Panc1 (cell line): ENCODE measurements around the gene C2. TPM values are rescaled to one million over a fixed set of nuclear protein-coding genes. Genes with fewer than 3 reads are reported as not detected.

Experiments
- ATAC-seq: fragments of 200-7000 bp; cut with Tn5 transposase; 2 replicates; pipeline ENCODE4 v1.9.1; 2020; ENCODE audit warnings: mild to moderate bottlenecking, moderate library complexity
- BruUV-seq: library from RNA; stranded (reverse); fragments of 400-500 nt; replicated peaks from 2 replicates; lab custom pipeline; 2021; lab: Mats Ljungman, UMichigan
- CTCF ChIA-PET: fragments of 300-600 bp; sonication (Branson Sonifier 250); formaldehyde crosslinking; loops from one replicate; lab custom pipeline; 2022; ENCODE audit warnings: antibody characterized with exemption; lab: Charles Lee
- POLR2A ChIA-PET: fragments of 300-600 bp; sonication (Branson Sonifier 250); formaldehyde crosslinking; loops from one replicate; lab custom pipeline; 2022; ENCODE audit warnings: antibody characterized with exemption; lab: Charles Lee
- DNase-seq: peaks from one replicate; pipeline ENCODE4 v3.0.0-alpha.2; 2010; ENCODE audit warnings: low read depth, low spot score
- H3K27ac ChIP-seq: 2 replicates; pipeline ENCODE4 v1.5.1; 2011; ENCODE audit warnings: mild to moderate bottlenecking, low read length, inconsistent platforms
- H3K27me3 ChIP-seq: fragments of 200-500 bp; sonication (Bioruptor generic); 2 replicates; pipeline ENCODE4 v1.6.0; 2014; ENCODE audit warnings: low read length, inconsistent platforms; ENCODE audit not compliant: control insufficient read depth, insufficient read depth
- H3K36me3 ChIP-seq: fragments of 200-500 bp; sonication (Bioruptor generic); 2 replicates; pipeline ENCODE4 v1.5.1; 2014; ENCODE audit warnings: inconsistent platforms, mild to moderate bottlenecking, low read length, moderate library complexity; ENCODE audit not compliant: control insufficient read depth, insufficient read depth
- H3K4me1 ChIP-seq: 2 replicates; pipeline ENCODE4 v1.5.1; 2011; ENCODE audit warnings: inconsistent platforms, mild to moderate bottlenecking, low read length, moderate library complexity; ENCODE audit not compliant: control insufficient read depth, insufficient read depth
- H3K4me3 ChIP-seq, 2 experiments: 2 replicates each; pipeline ENCODE4 v1.5.1; 2011 to 2012; ENCODE audit warnings: low read depth in 2 of 2, low read length in 2 of 2, mild to moderate bottlenecking in 2 of 2, inconsistent platforms in 1 of 2, moderate library complexity in 1 of 2
- H3K9me3 ChIP-seq: fragments of 200-500 bp; sonication (Bioruptor generic); 2 replicates; pipeline ENCODE4 v1.5.1; 2014; ENCODE audit warnings: low read depth, mild to moderate bottlenecking, inconsistent platforms, low read length, moderate library complexity; ENCODE audit not compliant: control insufficient read depth, insufficient read depth
- POLR2AphosphoS5 ChIP-seq: IDR thresholded peaks from 2 replicates; pipeline ENCODE4 v1.6.1; 2012; ENCODE audit warnings: mild to moderate bottlenecking, low read depth, low read length, moderate library complexity
- SIN3A ChIP-seq: IDR thresholded peaks from 2 replicates; pipeline ENCODE4 v1.6.1; 2012; ENCODE audit warnings: low read depth, mild to moderate bottlenecking, low read length, moderate library complexity, borderline replicate concordance; ENCODE audit not compliant: insufficient read depth
- TCF7L2 ChIP-seq: IDR thresholded peaks from 2 replicates; pipeline ENCODE4 v1.6.1; 2011; ENCODE audit warnings: mild to moderate bottlenecking, low read depth, low read length, inconsistent platforms
- in situ Hi-C: cut with HindIII; loops from 2 replicates; pipeline ENCODE4 v1.10.0; 2016; ENCODE audit warnings: low sequenced_read_pairs, low pct_unique_long_range_greater_than_20kb
- intact Hi-C: fragments of 100-400 bp; cut with micrococcal nuclease; formaldehyde crosslinking; loops from one replicate; pipeline ENCODE4 v1.10.0; 2022; ENCODE audit not compliant: unreplicated experiment
- total RNA-seq: library from RNA; stranded (reverse); gene quantifications from one replicate; pipeline ENCODE4 v1.2.1, GENCODE V29; 2021; ENCODE audit not compliant: unreplicated experiment
- TF ChIP-seq, protein P1 (sequence below): fragments of 450-650 bp; IDR thresholded peaks from 2 replicates; pipeline ENCODE4 v1.5.1; 2017; ENCODE audit warnings: mild to moderate bottlenecking
- TF ChIP-seq, protein P2 (sequence below), 2 experiments: IDR thresholded peaks; 2 replicates each; pipeline ENCODE4 v1.6.1; 2011 to 2012; ENCODE audit warnings: low read depth in 2 of 2, control low read depth in 1 of 2, low read length in 1 of 2, mild to moderate bottlenecking in 1 of 2, moderate library complexity in 1 of 2; ENCODE audit not compliant: insufficient read depth in 1 of 2

C2 gene
- total RNA-seq, 1 experiment from 2014 or later = 1.0 TPM

DNA sequence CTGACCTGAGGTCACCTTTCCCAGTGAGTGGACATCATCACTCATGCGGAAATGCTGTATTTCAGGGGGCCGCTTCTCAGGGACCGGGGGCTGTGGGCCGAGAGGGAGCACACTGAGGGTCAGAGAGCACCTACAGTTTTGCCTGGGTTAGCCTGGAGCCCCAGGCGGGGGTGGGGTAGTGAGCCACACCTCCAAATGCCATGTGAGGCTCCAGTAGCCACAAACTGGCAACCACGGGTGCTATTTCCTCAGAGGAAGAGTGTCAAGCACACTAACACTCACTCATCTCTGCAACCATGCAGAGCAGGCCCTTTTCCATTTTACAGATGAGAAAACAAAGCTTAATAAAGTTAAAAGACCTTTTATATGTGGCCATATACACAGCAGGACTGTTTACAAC, 34.7 kb upstream of the C2 start:
- no TSS peak for BruUV-seq
- CTCF ChIA-PET = no interaction called here
- POLR2A ChIA-PET = interaction anchor here (0.6 kb wide), 1 partner anchor 18 kb away, joined by 3 read pairs; no protein-coding TSS in a partner anchor
- no peaks in the 10 kb centered on the region; the same call in none of the 2 replicates for H3K36me3 ChIP-seq
- in situ Hi-C loops = no loop called here
- ATAC-seq (no peak), DNase-seq (no peak)
- H3K9me3 ChIP-seq = no peaks in the 10 kb centered on the region
- intact Hi-C loops = no loop called here
- no peak overlapping the region for H3K27ac ChIP-seq
- H3K4me1 ChIP-seq = 0 out of 2 replicates have a peak, but pooled peaks cover 6% of the 10 kb centered on the region
- TF ChIP-seq, protein P1, sequence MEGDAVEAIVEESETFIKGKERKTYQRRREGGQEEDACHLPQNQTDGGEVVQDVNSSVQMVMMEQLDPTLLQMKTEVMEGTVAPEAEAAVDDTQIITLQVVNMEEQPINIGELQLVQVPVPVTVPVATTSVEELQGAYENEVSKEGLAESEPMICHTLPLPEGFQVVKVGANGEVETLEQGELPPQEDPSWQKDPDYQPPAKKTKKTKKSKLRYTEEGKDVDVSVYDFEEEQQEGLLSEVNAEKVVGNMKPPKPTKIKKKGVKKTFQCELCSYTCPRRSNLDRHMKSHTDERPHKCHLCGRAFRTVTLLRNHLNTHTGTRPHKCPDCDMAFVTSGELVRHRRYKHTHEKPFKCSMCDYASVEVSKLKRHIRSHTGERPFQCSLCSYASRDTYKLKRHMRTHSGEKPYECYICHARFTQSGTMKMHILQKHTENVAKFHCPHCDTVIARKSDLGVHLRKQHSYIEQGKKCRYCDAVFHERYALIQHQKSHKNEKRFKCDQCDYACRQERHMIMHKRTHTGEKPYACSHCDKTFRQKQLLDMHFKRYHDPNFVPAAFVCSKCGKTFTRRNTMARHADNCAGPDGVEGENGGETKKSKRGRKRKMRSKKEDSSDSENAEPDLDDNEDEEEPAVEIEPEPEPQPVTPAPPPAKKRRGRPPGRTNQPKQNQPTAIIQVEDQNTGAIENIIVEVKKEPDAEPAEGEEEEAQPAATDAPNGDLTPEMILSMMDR = no peak
- TF ChIP-seq SIN3A = no peak
- TF ChIP-seq, protein P2, sequence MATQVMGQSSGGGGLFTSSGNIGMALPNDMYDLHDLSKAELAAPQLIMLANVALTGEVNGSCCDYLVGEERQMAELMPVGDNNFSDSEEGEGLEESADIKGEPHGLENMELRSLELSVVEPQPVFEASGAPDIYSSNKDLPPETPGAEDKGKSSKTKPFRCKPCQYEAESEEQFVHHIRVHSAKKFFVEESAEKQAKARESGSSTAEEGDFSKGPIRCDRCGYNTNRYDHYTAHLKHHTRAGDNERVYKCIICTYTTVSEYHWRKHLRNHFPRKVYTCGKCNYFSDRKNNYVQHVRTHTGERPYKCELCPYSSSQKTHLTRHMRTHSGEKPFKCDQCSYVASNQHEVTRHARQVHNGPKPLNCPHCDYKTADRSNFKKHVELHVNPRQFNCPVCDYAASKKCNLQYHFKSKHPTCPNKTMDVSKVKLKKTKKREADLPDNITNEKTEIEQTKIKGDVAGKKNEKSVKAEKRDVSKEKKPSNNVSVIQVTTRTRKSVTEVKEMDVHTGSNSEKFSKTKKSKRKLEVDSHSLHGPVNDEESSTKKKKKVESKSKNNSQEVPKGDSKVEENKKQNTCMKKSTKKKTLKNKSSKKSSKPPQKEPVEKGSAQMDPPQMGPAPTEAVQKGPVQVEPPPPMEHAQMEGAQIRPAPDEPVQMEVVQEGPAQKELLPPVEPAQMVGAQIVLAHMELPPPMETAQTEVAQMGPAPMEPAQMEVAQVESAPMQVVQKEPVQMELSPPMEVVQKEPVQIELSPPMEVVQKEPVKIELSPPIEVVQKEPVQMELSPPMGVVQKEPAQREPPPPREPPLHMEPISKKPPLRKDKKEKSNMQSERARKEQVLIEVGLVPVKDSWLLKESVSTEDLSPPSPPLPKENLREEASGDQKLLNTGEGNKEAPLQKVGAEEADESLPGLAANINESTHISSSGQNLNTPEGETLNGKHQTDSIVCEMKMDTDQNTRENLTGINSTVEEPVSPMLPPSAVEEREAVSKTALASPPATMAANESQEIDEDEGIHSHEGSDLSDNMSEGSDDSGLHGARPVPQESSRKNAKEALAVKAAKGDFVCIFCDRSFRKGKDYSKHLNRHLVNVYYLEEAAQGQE (IDR thresholded peaks at IDR 0.05; ENCODE audit: insufficient read depth in 1 of 2, low read depth in 2 of 2, low read length in 1 of 2) = no peak
- no peak overlapping the region for H3K4me3 ChIP-seq
- H3K27me3 ChIP-seq = no peaks in the 10 kb centered on the region

DNA sequence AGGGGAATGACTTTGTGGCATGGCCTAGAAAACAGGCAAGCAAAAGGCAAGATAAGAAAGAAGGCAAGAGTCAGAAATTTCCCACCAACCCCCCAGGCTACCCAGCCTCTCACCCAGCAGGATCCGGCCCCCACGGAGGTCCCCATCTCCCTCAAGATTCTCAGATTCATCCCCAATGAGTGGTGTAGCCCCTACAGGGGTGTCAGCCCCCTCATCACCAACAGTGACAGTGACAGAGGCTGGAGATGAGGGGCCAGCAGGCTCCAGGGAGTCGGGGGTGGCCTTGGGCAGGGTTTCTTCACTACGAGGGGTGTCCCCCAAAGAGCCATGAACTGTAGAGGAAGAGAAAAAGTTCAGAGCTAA, 31.0 kb upstream of the C2 start:
- Histone ChIP-seq H3K4me1 (peaks cover 17% of the 10 kb centered on the region), H3K36me3 (no peaks in the 10 kb centered on the region; the same call in none of the 2 replicates), H3K9me3 (no peaks in the 10 kb centered on the region), H3K4me3 (peak overlapping the region; percentile 73 to 96), H3K27me3 (no peaks in the 10 kb centered on the region), H3K27ac (peak overlapping the region; percentile 67)
- in situ Hi-C loops (no loop called here), intact Hi-C loops (no loop called here)
- DNase-seq (no peak), ATAC-seq (no peak)
- TF ChIP-seq, protein P1 = no peak
- TF ChIP-seq, protein P2 (IDR thresholded peaks at IDR 0.05; ENCODE audit: insufficient read depth in 1 of 2, low read depth in 2 of 2, low read length in 1 of 2) = no peak
- TF ChIP-seq POLR2AphosphoS5 (no peak), TCF7L2 (no peak), SIN3A (no peak)
- no TSS peak for BruUV-seq
- POLR2A ChIA-PET = no interaction called here
- CTCF ChIA-PET = no interaction called here
